Transverse colon (tissue), 4 donors: ENCODE data around the gene PLEKHG4B. TPM values are rescaled to one million over a fixed set of nuclear protein-coding genes. Genes with fewer than 3 reads are reported as not detected.

Experiments used
- DNase-seq: peaks from one replicate; pipeline ENCODE4 v3.0.0-alpha.2; 2019
- H3K27ac ChIP-seq, 4 donors: fragments of 200-600 bp; sonication (generic); 2 replicates each; pipeline ENCODE4 v1.5.1; 2016 to 2018; ENCODE audit warnings: inconsistent platforms in 4 of 4
- H3K27me3 ChIP-seq: fragments of 200-600 bp; sonication (generic); 2 replicates; pipeline ENCODE4 v1.5.1; 2017; ENCODE audit warnings: inconsistent platforms
- H3K36me3 ChIP-seq, 4 donors: fragments of 200-600 bp; sonication (generic); 2 replicates each; pipeline ENCODE4 v1.5.1; 2017 to 2019; ENCODE audit warnings: inconsistent platforms in 4 of 4
- H3K4me1 ChIP-seq, 4 donors: fragments of 200-600 bp; sonication (generic); 2 replicates each; pipeline ENCODE4 v1.5.1; 2017 to 2020; ENCODE audit warnings: inconsistent platforms in 4 of 4
- H3K4me3 ChIP-seq, 4 donors: fragments of 200-600 bp; sonication (generic); 1 replicate in 1 of 4; 2 replicates in 3 of 4; pipeline versions ENCODE4 v1.5.1 to v1.6.1; 2017 to 2019; ENCODE audit warnings: inconsistent platforms in 4 of 4
- H3K9me3 ChIP-seq, 2 donors: fragments of 200-600 bp; sonication (generic); 2 replicates each; pipeline ENCODE4 v1.5.1; 2017 to 2019; ENCODE audit warnings: inconsistent platforms in 2 of 2
- EP300 ChIP-seq: sonication (generic); formaldehyde crosslinking; IDR thresholded peaks from one replicate; pipeline ENCODE4 v1.6.1; 2017; ENCODE audit warnings: antibody characterized with exemption, low read depth
- POLR2A ChIP-seq: fragments of 450-650 bp; IDR thresholded peaks from one replicate; pipeline ENCODE4 v1.6.1; 2016; ENCODE audit warnings: antibody characterized with exemption, mild to moderate bottlenecking, moderate library complexity
- POLR2AphosphoS5 ChIP-seq, 3 donors: sonication (generic); formaldehyde crosslinking; IDR thresholded peaks; one replicate each; pipeline ENCODE4 v1.6.1; 2016; ENCODE audit warnings: antibody characterized with exemption in 3 of 3
- WGBS, 2 donors: methylation state at CpG; one replicate each; pipeline ENCODE4 v1.1.5; 2018; ENCODE audit warnings: low coverage in 1 of 2; 5-methylcytosine and 5-hydroxymethylcytosine counted together
- in situ Hi-C, 4 donors: fragments of 200-750 bp; cut with MboI; loops; one replicate each; pipeline versions ENCODE4 v1.15.0 to v1.15.1; 2017; ENCODE audit warnings: low sequenced_read_pairs in 3 of 4, low pct_ligation_motif_present in 1 of 4, low pct_unique_long_range_greater_than_20kb in 1 of 4
- intact Hi-C: fragments of 100-400 bp; cut with DNase I; formaldehyde crosslinking; loops from one replicate; pipeline ENCODE4 v1.15.1; 2023; ENCODE audit warnings: low total_unique reads
- total RNA-seq, 4 donors: library from RNA; depleted of rRNA; stranded (reverse); fragments of >200 nt; gene quantifications; one replicate each; pipeline ENCODE4 v1.1.0, GENCODE V29; 2016
- TF ChIP-seq, protein P1 (sequence below), 5 experiments: fragments of 200-600 bp in 3 of 5; fragments of 450-650 bp in 2 of 5; sonication (generic) in 3 of 5; IDR thresholded peaks; 1 replicate in 2 of 5; 2 replicates in 3 of 5; pipeline ENCODE4 v1.5.1; 2016 to 2017; ENCODE audit warnings: antibody characterized with exemption in 5 of 5, inconsistent platforms in 3 of 5, mild to moderate bottlenecking in 2 of 5, moderate library complexity in 1 of 5

Gene PLEKHG4B
- total RNA-seq, 4 donors from 2014 or later = under 0.01 to 0.40 (median under 0.01) TPM; not detected in 1

DNA sequence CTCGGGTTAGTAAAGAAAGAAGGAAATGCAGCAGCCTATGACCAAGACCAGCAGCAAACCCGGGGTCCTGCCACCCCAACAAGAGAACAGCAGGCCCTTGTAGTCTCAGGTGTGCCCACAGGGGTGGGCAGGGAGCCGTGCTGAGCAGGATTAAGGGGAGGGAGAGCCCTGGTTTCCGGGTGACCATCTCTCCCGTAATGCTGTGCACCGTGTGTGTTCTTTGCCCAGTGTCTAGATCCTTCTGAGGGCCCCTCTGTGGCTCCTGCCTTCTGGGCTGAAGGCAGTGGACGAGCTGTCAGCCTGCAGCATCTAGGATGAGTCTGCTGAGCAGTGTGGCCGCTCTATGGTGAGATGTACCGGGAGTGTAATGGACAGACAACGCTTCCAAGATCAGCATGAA is 12.7 kb upstream of the PLEKHG4B start:
- no peaks in the 10 kb centered on the region for H3K4me1 ChIP-seq
- no peak overlapping the region for H3K27ac ChIP-seq
- in situ Hi-C loops = no loop called here
- H3K36me3 ChIP-seq = no peaks in the 10 kb centered on the region
- DNase-seq = no peak
- intact Hi-C loops = no loop called here
- H3K9me3 ChIP-seq = no peaks in the 10 kb centered on the region
- H3K4me3 ChIP-seq = no peak overlapping the region
- no peak for TF ChIP-seq EP300
- no peak for TF ChIP-seq POLR2AphosphoS5 (IDR thresholded peaks at IDR 0.05)
- H3K27me3 ChIP-seq = peaks cover 26% of the 10 kb centered on the region
- WGBS, 2 donors = 66 to 69% methylated on average over 7 to 10 of the region's 10 CpGs

- DNase-seq = no peak
- TF ChIP-seq POLR2A (no peak), EP300 (no peak), POLR2AphosphoS5 (IDR thresholded peaks at IDR 0.05) (no peak)
- TF ChIP-seq, protein P1, sequence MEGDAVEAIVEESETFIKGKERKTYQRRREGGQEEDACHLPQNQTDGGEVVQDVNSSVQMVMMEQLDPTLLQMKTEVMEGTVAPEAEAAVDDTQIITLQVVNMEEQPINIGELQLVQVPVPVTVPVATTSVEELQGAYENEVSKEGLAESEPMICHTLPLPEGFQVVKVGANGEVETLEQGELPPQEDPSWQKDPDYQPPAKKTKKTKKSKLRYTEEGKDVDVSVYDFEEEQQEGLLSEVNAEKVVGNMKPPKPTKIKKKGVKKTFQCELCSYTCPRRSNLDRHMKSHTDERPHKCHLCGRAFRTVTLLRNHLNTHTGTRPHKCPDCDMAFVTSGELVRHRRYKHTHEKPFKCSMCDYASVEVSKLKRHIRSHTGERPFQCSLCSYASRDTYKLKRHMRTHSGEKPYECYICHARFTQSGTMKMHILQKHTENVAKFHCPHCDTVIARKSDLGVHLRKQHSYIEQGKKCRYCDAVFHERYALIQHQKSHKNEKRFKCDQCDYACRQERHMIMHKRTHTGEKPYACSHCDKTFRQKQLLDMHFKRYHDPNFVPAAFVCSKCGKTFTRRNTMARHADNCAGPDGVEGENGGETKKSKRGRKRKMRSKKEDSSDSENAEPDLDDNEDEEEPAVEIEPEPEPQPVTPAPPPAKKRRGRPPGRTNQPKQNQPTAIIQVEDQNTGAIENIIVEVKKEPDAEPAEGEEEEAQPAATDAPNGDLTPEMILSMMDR (IDR thresholded peaks at IDR 0.05) = no peak
- H3K27me3 ChIP-seq = peaks cover 23% of the 10 kb centered on the region
- intact Hi-C loops (no loop called here), in situ Hi-C loops (no loop called here)
- no peaks in the 10 kb centered on the region for H3K36me3 ChIP-seq
- H3K4me3 ChIP-seq = no peak overlapping the region
- no peaks in the 10 kb centered on the region for H3K4me1 ChIP-seq
- H3K27ac ChIP-seq = no peak overlapping the region
- H3K9me3 ChIP-seq = no peaks in the 10 kb centered on the region
- WGBS, 2 donors = 71% methylated on average over 5 of the region's 5 CpGs; no CpG with 5 or more reads in 1 of the 2 donors
These were observed 12.1 kb upstream of the PLEKHG4B start for GRCh38 chr5:79821-80220.

GRCh38 chr5:81391-82021 is 10.5 kb upstream of the PLEKHG4B start:
- peaks cover 7% of the 10 kb centered on the region for H3K27me3 ChIP-seq
- no peaks in the 10 kb centered on the region for H3K36me3 ChIP-seq
- WGBS, 2 donors = 73 to 76% methylated on average over 8 to 19 of the region's 19 CpGs
- no peaks in the 10 kb centered on the region for H3K9me3 ChIP-seq
- H3K4me3 ChIP-seq = no peak overlapping the region
- no peak for DNase-seq
- no peaks in the 10 kb centered on the region for H3K4me1 ChIP-seq
- TF ChIP-seq EP300 (no peak), POLR2A (no peak), POLR2AphosphoS5 (IDR thresholded peaks at IDR 0.05) (no peak)
- TF ChIP-seq, protein P1 (IDR thresholded peaks at IDR 0.05) = no peak
- in situ Hi-C loops (no loop called here), intact Hi-C loops (no loop called here)
- no peak overlapping the region for H3K27ac ChIP-seq

DNA sequence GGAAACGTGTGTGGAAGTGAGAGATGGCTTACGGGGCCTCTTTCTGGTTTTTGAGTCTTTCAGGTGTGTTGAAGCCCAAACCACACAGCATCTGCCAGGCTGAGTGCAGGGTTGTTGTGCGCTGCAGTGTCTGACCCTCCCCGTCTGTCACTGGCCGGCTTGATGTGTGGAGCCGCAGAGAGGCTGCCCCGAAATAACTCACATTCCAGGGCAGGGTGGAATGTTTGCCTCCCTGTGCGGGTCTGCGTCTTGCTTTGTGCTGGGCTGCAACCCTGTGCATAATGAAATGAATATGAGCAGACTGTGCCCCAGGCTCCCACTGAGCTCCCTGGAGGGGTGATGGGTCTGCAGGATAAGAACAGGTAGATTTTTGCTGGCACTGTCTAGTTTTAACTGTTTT is 9.9 kb upstream of the PLEKHG4B start:
- Histone ChIP-seq H3K9me3 (no peaks in the 10 kb centered on the region), H3K36me3 (no peaks in the 10 kb centered on the region), H3K27me3 (peaks cover 8% of the 10 kb centered on the region), H3K27ac (no peak overlapping the region), H3K4me3 (no peak overlapping the region), H3K4me1 (no peaks in the 10 kb centered on the region)
- intact Hi-C loops = no loop called here
- 29 to 52% methylated on average over 2 to 9 of the region's 9 CpGs for WGBS, 2 donors
- TF ChIP-seq, protein P1 (IDR thresholded peaks at IDR 0.05) = no peak
- TF ChIP-seq EP300 = no peak
- no peak for TF ChIP-seq POLR2A
- no peak for TF ChIP-seq POLR2AphosphoS5 (IDR thresholded peaks at IDR 0.05)
- in situ Hi-C loops = no loop called here
- no peak for DNase-seq

DNA sequence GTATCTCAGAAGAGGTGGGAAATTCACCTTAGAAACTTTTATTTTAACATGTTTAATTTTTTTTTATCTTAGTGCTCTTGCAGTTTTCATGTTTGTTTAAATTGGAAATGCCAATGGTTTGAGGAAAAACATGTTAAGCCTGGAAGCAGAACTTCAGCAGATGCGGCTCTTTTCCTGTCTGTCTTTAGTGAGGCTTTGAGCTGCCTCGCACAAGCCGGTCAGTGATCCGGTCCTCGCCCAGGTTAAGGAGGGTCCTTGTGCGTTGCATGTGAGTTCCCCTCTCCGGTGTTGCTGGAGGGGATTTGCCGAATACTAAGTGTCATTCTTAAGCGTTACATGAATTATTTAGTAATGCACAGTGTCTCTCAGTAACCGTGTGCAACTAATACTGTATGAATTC is 9.4 kb upstream of the PLEKHG4B start:
- DNase-seq = no peak
- TF ChIP-seq POLR2A (no peak), POLR2AphosphoS5 (IDR thresholded peaks at IDR 0.05) (no peak), EP300 (no peak)
- TF ChIP-seq, protein P1 (IDR thresholded peaks at IDR 0.05) = no peak
- Histone ChIP-seq H3K4me3 (no peak overlapping the region), H3K27me3 (peaks cover 12% of the 10 kb centered on the region), H3K9me3 (no peaks in the 10 kb centered on the region), H3K36me3 (no peaks in the 10 kb centered on the region), H3K27ac (no peak overlapping the region), H3K4me1 (no peaks in the 10 kb centered on the region)
- in situ Hi-C loops = no loop called here
- WGBS, 2 donors = 60 to 64% methylated on average over 6 to 10 of the region's 10 CpGs
- intact Hi-C loops = no loop called here
